IPS-11a (cell line): ENCODE measurements around the gene CFAP69.
"Not testable (repeated sequence)": the region's sequence is repeated elsewhere in the genome, so short reads cannot be mapped to it uniquely, and the experiment has no call there.

Experiments
- H3K4me3 ChIP-seq: one replicate; pipeline ENCODE4 v1.5.1; 2013; ENCODE audit warnings: low read depth, low read length, control low read depth

CFAP69 gene

DNA sequence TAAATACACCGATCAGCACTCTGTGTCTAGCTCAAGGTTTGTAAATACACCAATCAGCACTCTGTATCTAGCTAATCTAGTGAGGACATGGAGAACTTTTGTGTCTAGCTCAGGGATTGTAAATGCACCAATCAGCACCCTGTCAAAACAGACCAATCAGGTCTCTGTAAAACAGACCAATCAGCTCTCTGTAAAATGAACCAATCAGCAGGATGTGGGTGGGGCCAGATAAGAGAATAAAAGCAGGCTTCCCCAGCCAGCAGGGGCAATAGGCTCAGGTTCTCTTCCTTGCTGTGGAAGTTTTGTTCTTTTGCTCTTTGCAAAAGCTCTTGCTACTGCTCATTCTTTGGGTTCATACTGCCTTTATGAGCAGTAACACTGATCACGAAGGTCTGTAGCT, 90.0 kb downstream of the CFAP69 start:
- not testable (repeated sequence) for H3K4me3 ChIP-seq

DNA sequence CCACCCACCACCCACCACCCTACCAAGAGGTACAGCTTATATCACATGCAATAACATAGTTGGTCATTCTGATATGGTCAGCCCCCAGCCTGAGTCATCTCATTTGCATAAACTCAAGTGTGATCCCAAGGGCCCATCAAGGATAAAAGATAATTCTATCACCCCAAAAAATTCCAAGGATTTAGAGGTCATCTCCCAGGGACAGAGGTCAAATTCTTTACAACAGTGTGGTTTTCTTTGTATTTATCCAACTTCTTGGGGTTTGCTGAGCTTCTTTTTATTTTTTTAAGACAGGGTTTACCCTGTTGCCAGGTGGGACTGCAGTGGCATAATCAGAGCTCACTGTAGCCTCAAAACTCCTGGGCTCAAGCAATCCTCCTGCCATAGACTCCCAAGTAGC, 92.1 kb downstream of the CFAP69 start:
- no peak overlapping the region for H3K4me3 ChIP-seq

DNA sequence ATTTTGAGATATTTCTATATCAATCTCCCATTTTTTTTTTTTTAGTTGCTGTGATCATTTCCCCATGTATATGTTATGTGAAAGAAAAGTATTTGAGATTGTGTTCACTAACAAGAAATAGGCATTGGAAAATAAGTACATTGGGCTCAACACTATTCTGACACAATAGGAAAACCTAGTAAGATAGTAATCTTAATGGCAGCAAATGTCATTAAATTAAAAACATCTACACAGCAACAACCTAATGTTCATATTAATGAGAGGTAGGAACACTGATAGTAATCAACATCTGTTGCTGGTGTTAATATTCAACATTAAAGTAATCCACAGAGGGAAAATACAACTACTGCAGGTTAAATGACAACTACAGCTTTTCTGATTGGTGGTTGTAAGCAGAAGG, 100.0 kb downstream of the CFAP69 start:
- H3K4me3 ChIP-seq = no peak overlapping the region

DNA sequence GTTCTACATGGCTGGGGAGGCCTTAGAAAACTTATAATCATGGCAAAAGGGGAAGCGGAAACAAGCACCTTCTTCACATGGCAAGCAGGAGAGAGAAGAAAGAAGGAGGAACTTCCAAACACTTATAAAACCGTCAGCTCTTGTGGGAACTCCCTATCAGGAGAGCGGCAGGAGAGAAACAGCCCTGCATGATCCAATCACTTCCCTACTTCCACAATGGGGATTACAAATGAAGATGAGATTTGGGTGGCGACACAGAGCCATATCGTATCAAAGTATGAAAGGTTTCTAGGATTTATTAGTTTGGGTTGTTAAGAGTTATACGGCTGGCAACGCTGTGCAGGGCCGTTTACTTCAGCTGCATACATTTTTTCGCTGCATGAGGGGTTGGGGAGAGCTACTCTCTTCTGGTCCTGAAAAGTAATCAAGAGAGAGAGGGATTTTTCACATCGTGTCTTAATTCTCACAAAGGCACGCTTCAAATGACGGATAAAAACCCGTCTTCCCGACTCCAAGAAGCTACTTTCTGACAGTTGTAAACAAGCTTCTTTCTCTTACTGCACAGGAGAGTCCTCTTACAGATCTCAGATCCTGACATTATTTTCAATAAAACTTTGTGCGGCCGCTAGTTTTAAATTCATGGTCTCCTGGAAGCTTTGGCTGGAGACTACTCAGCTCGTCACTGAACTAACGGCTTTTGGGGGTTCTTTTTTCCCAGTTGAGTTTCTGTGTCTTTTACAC, 100.8 kb downstream of the CFAP69 start:
- peak overlapping the region; percentile 94 for H3K4me3 ChIP-seq

DNA sequence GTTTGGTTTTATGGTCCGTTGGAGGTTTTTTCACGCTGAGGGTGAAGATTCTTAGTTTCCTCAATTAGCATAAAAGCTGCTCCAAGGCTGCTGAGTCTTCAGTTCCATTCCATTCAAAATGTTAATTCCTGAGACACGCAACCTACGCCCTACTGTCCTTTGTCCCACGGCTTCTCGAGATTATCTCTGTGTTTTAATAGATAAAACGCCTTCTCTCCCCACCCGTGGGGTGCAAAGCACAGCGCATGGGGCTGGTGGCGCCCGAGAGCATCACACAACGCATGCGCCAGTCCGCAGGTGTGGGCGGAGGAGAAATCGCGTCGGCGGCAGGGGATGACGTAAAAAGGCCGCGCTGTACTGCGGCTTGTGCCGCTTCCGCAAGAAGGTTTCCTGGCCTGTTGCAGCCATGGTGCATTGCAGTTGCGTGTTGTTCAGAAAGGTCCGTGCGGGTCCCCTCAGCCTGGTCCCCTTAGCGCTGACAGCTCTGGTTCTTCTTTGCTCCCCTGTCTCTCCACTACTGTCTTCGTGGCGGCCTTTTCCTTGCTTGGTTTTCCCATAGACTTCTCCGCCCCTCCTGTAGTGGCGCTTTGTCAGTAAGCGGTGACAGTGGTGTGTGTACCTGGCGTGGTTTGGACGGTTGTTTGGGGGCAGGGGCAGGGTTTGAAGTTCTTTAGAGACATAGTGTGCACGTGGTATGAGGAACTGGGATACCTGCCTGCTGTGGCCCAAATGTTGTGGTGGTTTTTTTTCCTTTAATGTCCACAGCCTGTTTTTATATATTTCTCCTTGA, 101.6 kb downstream of the CFAP69 start, which contains the start of gene GTPBP10:
Gene GTPBP10 (plus strand): TSS at position 381 of the 790 bp plus-strand sequence. CDS start 26 bp downstream, at position 407.
- peak within 1 kb of the TSS; percentile 94 for H3K4me3 ChIP-seq

DNA sequence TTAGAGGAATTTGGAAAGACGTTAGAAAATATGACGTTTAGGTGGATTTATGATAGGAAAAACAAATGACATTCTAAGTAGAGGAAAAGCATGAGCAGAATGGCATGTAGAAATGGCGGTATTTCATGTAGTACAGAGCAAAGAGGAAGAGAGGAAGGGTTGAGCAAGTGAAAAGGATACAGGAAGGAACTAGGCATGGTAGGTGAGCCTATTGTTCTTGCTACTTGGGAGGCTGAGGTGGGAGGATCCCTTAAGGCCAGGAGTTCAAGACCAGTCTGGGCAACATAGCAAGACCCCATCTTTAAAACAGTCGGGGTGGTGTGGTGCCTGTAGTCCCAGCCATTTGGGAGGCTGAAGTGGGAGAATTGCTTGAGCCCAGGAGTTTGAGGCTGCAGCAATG, 102.8 kb downstream of the CFAP69 start:
- no peak overlapping the region for H3K4me3 ChIP-seq

DNA sequence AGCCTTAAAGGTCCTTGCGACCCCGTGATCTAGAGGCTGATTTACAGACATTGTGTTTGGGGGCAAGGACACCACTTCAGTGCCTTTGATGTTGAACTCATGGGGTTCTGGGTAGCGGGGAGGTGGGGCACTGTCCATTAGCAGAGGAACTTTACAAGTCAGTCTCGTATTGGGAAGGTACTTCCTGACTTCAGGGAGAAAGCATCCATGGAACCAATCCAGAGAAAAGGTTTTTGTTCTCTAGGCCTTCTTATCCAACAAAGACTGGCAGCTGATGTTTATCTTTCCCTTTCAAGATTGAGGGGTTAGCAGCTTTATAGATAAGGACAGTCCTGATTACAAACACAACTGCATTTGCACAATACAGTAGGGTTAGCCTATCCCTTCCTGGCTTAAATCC, 104.3 kb downstream of the CFAP69 start:
- no peak overlapping the region for H3K4me3 ChIP-seq

DNA sequence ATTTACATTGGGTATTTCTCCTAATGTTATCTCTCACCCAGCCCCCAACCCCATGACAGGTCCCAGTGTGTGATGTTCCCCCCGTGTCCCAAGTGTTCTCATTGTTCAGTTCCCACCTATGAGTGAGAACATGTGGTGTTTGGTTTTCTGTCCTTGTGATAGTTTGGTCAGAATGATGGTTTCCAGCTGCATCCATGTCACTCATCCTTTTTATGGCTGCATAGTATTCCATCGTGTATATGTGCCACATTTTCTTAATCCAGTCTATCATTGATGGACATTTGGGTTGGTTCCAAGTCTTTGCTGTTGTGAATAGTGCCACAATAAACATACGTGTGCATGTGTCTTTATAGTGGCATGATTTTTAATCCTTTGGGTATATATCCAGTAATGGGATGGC, 105.1 kb downstream of the CFAP69 start:
- not testable (repeated sequence) for H3K4me3 ChIP-seq

DNA sequence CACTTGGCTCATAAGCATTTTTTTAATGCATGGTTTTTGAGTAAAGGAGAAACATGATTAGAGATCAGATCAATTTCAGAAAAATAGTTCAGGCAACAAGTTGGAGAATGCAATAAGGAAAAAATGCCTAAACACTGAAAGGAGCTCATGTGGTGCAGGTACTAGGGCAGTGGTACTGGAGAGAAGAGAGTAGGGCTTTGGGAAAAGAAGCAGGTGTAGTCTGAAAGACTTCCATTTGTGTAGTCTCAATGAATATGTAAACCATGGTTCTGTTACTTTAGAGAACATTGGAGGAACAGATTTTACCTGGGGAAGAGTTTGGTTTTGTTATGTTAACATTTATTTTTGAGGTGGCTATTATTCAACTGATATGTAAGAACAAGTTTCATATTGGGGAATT, 107.0 kb downstream of the CFAP69 start:
- no peak overlapping the region for H3K4me3 ChIP-seq
